Kidney (tissue), 14 donors: ENCODE measurements around the gene MAML1. TPM values are rescaled to one million over a fixed set of nuclear protein-coding genes. Genes with fewer than 3 reads are reported as not detected.

ENCODE experiments used
- DNase-seq, 5 donors: peaks; one replicate each; pipeline ENCODE4 v3.0.0-alpha.2; 2013 to 2020
- FAIRE-seq: peaks from 2 replicates; lab custom pipeline; 2012; peaks lifted over from hg19 to GRCh38; lab: Jason Lieb, UNC
- H3K27ac ChIP-seq, 2 donors: one replicate each; pipeline ENCODE4 v1.7.0; 2013; ENCODE audit warnings: low read depth in 2 of 2, low read length in 2 of 2, inconsistent platforms in 1 of 2
- H3K27me3 ChIP-seq: one replicate; pipeline ENCODE4 v1.7.1; 2013; ENCODE audit warnings: low read length, inconsistent platforms; ENCODE audit not compliant: control insufficient read depth, insufficient read depth
- H3K36me3 ChIP-seq, 3 donors: one replicate each; pipeline versions ENCODE4 v1.7.0 to v1.7.1; 2013; ENCODE audit warnings: low read length in 3 of 3, control low read depth in 1 of 3, inconsistent platforms in 1 of 3; ENCODE audit not compliant: insufficient read depth in 3 of 3, control insufficient read depth in 2 of 3
- H3K4me1 ChIP-seq, 3 donors: one replicate each; pipeline versions ENCODE4 v1.7.0 to v1.7.1; 2013; ENCODE audit warnings: low read length in 3 of 3, inconsistent platforms in 1 of 3, low read depth in 1 of 3; ENCODE audit not compliant: control insufficient read depth in 2 of 3, insufficient read depth in 2 of 3
- H3K4me3 ChIP-seq, 3 donors: one replicate each; pipeline versions ENCODE4 v1.7.0 to v1.8.1; 2013; ENCODE audit warnings: low read length in 3 of 3, control low read depth in 1 of 3, inconsistent platforms in 1 of 3
- H3K9ac ChIP-seq, 3 donors: one replicate each; pipeline versions ENCODE4 v1.7.0 to v1.7.1; 2013; ENCODE audit warnings: low read length in 3 of 3, control low read depth in 1 of 3, inconsistent platforms in 1 of 3
- H3K9me3 ChIP-seq, 3 donors: one replicate each; pipeline versions ENCODE4 v1.7.0 to v1.7.1; 2013; ENCODE audit warnings: low read length in 3 of 3, control low read depth in 1 of 3, inconsistent platforms in 1 of 3; ENCODE audit not compliant: control insufficient read depth in 2 of 3, insufficient read depth in 1 of 3
- intact Hi-C: fragments of 100-400 bp; cut with DNase I; formaldehyde crosslinking; loops from one replicate; pipeline ENCODE4 v1.11.1; 2022
- polyA plus RNA-seq: library from polyadenylated mRNA; stranded (reverse); fragments of 350-450 nt; fragmentation: Illumina TruSeq; extraction: RNeasy Lipid Tissue Mini Kit (QIAGEN cat#74804); gene quantifications from one replicate; pipeline ENCODE4 v1.2.3, GENCODE V29; 2014; ENCODE audit warnings: low read depth, low replicate concordance; ENCODE audit not compliant: insufficient read depth
- total RNA-seq: library from RNA; stranded (reverse); fragmentation: NEBNext Ultra II Directional; extraction: Animal tissue kit (Norgen Biotek cat#: 25700); gene quantifications from one replicate; pipeline ENCODE4 v1.2.1, GENCODE V29; 2021
- TF ChIP-seq, protein P1 (sequence below): IDR thresholded peaks from 3 replicates; pipeline ENCODE4 v1.5.1; 2012; ENCODE audit warnings: mild to moderate bottlenecking, moderate library complexity, borderline replicate concordance; ENCODE audit not compliant: insufficient read depth; ENCODE audit errors: extremely low read depth
- donor health status: control.
- donor health status: control.
- donor health status: control.
- donor health status: control.
- donor health status: control.
- donor health status: DM: yes; HTN: yes; CAD: no.
- donor health status: Normal renal cell carcinoma (clear cell type).

The MAML1 gene
- total and polyA plus RNA-seq, 2 donors from 2014 or later: 5.3 to 26.8 TPM

- no peak for FAIRE-seq
- peaks cover 0 to 36% (median 32%) of the 10 kb centered on the region in 3 donors for H3K4me1 ChIP-seq
- H3K27me3 ChIP-seq: no peaks in the 10 kb centered on the region
- DNase-seq: no peak
- H3K4me3 ChIP-seq: peak overlapping the region in 1 of 3 donors; percentile 35
- no peak overlapping the region for H3K9ac ChIP-seq
- no peaks in the 10 kb centered on the region for H3K9me3 ChIP-seq
- intact Hi-C loops: no loop called here
- TF ChIP-seq, protein P1, sequence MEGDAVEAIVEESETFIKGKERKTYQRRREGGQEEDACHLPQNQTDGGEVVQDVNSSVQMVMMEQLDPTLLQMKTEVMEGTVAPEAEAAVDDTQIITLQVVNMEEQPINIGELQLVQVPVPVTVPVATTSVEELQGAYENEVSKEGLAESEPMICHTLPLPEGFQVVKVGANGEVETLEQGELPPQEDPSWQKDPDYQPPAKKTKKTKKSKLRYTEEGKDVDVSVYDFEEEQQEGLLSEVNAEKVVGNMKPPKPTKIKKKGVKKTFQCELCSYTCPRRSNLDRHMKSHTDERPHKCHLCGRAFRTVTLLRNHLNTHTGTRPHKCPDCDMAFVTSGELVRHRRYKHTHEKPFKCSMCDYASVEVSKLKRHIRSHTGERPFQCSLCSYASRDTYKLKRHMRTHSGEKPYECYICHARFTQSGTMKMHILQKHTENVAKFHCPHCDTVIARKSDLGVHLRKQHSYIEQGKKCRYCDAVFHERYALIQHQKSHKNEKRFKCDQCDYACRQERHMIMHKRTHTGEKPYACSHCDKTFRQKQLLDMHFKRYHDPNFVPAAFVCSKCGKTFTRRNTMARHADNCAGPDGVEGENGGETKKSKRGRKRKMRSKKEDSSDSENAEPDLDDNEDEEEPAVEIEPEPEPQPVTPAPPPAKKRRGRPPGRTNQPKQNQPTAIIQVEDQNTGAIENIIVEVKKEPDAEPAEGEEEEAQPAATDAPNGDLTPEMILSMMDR: no peak
- H3K36me3 ChIP-seq: peaks cover 2 to 14% (median 10%) of the 10 kb centered on the region in 3 donors
- peak overlapping the region; percentile 20 to 59 for H3K27ac ChIP-seq
Measured at GRCh38 chr5:179765400-179765799, 32.8 kb downstream of the MAML1 start.

DNA sequence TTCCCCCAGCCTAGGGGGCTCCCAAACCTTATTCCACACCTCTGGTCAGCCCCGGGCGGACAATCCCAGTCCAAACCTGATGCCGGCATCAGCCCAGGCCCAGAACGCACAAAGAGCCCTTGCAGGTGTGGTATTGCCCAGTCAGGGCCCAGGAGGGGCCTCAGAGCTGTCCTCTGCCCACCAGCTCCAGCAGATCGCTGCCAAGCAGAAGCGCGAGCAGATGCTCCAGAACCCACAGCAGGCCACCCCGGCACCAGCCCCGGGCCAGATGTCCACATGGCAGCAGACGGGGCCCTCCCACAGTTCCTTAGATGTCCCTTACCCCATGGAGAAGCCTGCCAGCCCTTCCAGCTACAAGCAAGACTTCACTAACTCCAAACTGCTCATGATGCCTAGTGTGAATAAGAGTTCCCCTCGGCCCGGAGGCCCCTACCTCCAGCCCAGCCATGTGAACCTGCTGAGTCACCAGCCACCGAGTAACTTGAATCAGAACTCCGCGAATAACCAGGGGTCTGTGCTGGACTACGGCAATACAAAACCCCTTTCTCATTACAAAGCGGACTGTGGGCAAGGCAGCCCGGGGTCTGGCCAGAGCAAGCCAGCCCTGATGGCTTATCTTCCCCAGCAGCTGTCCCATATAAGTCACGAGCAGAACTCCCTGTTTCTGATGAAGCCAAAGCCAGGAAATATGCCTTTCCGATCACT lies 33.6 kb downstream of the MAML1 start:
- TF ChIP-seq, protein P1: no peak
- no peaks in the 10 kb centered on the region for H3K27me3 ChIP-seq
- H3K27ac ChIP-seq: peak overlapping the region; percentile 20 to 59
- H3K4me1 ChIP-seq: peaks cover 0 to 36% (median 30%) of the 10 kb centered on the region in 3 donors
- FAIRE-seq (no peak), DNase-seq (no peak)
- H3K9ac ChIP-seq: peak overlapping the region in 1 of 3 donors; percentile 17
- H3K4me3 ChIP-seq: peak overlapping the region in 2 of 3 donors; percentile 5 to 35
- intact Hi-C loops: no loop called here
- H3K9me3 ChIP-seq: no peaks in the 10 kb centered on the region
- H3K36me3 ChIP-seq: peaks cover 2 to 22% (median 16%) of the 10 kb centered on the region in 3 donors

GRCh38 chr5:179766726-179767455 lies 34.3 kb downstream of the MAML1 start:
- Histone ChIP-seq H3K9me3 (no peaks in the 10 kb centered on the region), H3K36me3 (peaks cover 2 to 29% (median 22%) of the 10 kb centered on the region in 3 donors), H3K9ac (peak overlapping the region in 1 of 3 donors; percentile 17), H3K4me1 (peaks cover 0 to 33% (median 30%) of the 10 kb centered on the region in 3 donors), H3K4me3 (peak overlapping the region in 2 of 3 donors; percentile 25 to 35), H3K27ac (peak overlapping the region; percentile 38 to 63), H3K27me3 (no peaks in the 10 kb centered on the region)
- TF ChIP-seq, protein P1: no peak
- intact Hi-C loops: no loop called here
- DNase-seq (no peak), FAIRE-seq (no peak)
